Gastrocnemius medialis (tissue), 4 donors: Measurements from ENCODE around the gene PRKCE.

Experiments used
- POLR2A ChIP-seq, 2 donors: fragments of 450-650 bp; IDR thresholded peaks; one replicate each; pipeline ENCODE4 v1.6.1; 2017; ENCODE audit warnings: antibody characterized with exemption in 2 of 2, mild to moderate bottlenecking in 2 of 2, moderate library complexity in 2 of 2
- TF ChIP-seq, protein P1 (sequence below), 5 experiments: fragments of 450-650 bp in 3 of 5; fragments of 200-600 bp in 2 of 5; sonication (generic) in 2 of 5; IDR thresholded peaks in 4 of 5; conservative IDR thresholded peaks in 1 of 5; 1 replicate in 4 of 5; 2 replicates in 1 of 5; pipeline ENCODE4 v1.5.1; 2016 to 2019; ENCODE audit warnings: antibody characterized with exemption in 5 of 5, mild to moderate bottlenecking in 3 of 5, moderate library complexity in 3 of 5

DNA sequence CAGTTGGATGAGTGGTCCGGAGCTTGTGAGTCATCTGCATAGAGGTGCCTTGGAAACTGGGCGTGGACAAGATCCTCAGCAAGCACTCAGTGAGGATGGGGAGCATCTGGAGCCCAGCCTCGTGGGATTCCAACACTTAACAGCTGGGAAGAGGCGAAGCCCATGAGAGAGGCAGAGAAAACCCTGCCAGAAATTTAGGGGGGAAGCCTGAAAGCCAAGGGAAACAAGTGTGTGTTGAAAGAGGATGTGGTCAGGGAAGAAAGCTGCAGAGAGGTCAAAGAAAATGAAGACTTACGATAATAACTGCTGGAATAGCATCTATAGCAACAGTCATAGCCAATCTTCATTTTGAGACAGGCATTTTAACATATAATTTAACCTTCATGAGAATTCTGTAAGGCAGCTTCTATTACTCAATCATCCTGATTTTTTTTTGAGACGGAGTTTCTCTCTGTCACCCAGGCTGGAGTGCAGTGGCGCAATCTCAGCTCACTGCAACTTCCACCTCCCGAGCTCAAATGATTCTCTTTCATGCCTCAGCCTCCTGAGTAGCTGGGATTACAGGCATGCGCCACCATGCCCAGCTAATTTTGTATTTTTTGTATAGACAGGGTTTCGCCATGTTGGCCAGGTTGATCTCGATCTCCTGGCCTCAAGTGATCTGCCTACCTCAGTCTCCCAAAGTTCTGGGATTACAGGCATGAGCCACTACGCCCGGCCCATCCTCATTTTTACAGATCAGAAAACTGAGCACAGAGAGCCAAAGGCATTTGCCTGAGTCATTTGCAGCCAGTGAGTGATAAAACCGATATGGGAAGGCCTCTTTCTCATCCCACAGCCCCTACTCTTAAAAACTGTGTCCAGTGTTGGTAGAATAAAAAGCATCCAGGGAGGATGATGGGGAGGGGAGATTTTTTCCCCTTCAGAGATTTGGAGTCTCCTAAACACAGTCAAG lies 431.3 kb downstream of the PRKCE start:
- TF ChIP-seq, protein P1, sequence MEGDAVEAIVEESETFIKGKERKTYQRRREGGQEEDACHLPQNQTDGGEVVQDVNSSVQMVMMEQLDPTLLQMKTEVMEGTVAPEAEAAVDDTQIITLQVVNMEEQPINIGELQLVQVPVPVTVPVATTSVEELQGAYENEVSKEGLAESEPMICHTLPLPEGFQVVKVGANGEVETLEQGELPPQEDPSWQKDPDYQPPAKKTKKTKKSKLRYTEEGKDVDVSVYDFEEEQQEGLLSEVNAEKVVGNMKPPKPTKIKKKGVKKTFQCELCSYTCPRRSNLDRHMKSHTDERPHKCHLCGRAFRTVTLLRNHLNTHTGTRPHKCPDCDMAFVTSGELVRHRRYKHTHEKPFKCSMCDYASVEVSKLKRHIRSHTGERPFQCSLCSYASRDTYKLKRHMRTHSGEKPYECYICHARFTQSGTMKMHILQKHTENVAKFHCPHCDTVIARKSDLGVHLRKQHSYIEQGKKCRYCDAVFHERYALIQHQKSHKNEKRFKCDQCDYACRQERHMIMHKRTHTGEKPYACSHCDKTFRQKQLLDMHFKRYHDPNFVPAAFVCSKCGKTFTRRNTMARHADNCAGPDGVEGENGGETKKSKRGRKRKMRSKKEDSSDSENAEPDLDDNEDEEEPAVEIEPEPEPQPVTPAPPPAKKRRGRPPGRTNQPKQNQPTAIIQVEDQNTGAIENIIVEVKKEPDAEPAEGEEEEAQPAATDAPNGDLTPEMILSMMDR (IDR thresholded peaks at IDR 0.05 in 4 of 5, conservative IDR thresholded peaks at IDR 0.05 in 1 of 5) = no peak
- no peak for TF ChIP-seq POLR2A (IDR thresholded peaks at IDR 0.05)
